ENCODE data around the gene STAMBP.
"Not testable (repeated sequence)": the region's sequence is repeated elsewhere in the genome, so short reads cannot be mapped to it uniquely, and the experiment has no call there.

STAMBP gene

GRCh38 chr2:73885406-73885805 lies 56.6 kb downstream of the STAMBP start:
- DNase-seq (ENCODE audit: extremely low read depth in 1 of 2, low read depth in 1 of 2): no peak

DNA sequence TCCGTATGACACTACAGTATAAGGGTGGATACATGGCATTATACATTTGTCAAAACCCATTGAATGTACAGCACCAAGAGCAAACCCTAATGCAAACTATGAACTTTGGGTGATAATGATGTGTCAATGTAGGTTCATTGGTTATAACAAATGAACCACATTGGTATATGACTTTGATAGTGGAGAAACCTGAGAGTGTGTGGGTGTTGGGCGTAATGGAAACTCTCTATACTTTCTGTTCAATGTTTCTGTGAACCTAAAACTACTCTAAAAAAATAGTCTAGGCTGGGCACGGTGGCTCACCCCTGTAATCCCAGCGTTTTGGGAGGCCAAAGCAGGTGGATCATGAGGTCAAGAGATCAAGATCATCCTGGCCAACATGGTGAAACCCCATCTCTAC lies 57.6 kb downstream of the STAMBP start:
- peak in 1 of 2 donors; percentile 49 for DNase-seq (ENCODE audit: extremely low read depth in 1 of 2, low read depth in 1 of 2)

DNA sequence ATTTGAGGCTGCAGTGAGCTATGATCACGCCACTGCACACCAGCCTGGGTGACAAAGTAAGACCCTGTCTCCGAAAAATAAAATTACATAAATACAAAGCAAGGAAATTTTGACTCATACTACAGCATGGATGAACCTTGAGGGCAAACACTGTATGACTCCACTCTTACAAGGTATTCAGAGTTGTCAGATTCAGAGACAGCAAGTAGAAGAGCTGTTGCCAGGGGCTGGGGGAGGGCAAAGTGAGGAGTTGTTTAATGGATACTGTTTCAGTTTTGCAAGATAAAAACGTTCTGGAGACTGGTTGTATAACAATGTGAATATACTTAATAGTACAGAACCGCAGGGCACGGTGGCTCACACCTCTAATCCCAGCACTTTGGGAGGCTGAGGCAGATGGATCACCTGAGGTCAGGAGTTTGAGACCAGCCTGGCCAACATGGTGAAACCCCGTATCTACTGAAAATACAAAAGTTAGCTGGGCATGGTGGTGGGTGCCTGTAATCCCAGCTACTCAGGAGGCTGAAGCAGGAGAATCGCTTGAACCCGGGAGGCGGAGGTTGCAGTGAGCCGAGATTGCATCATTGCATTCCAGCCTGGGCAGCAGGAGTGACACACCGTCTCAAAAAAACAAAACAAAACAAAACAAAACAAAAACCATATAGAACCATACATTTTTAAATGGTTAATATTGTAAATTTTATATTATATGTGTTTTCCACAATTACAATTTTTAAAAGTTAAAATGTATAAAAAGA lies 59.0 kb downstream of the STAMBP start:
- DNase-seq (ENCODE audit: extremely low read depth in 1 of 2, low read depth in 1 of 2): not testable (repeated sequence)

- no peak for DNase-seq (ENCODE audit: extremely low read depth in 1 of 2, low read depth in 1 of 2)
These were observed 59.6 kb downstream of the STAMBP start for GRCh38 chr2:73888388-73888787.

DNA sequence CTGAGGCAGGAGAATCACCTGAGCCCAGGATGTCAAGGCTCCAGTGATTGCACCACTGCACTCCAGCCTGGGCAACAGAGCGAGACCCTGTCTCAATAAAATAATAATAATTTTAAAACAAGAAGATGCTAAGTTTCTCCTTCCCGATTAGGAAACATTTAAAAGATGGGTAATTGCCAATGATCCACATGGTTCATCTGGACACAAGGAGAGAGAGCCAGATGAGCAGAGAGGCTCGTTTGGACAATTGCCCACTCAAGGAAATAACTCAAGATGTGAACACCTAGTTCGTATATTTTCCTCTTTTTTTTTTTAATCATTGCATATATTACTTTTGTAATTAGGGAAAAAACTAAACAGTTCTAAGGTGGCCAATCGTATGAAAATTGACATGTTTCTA lies 60.4 kb downstream of the STAMBP start:
- DNase-seq (ENCODE audit: extremely low read depth in 1 of 2, low read depth in 1 of 2): no peak

DNA sequence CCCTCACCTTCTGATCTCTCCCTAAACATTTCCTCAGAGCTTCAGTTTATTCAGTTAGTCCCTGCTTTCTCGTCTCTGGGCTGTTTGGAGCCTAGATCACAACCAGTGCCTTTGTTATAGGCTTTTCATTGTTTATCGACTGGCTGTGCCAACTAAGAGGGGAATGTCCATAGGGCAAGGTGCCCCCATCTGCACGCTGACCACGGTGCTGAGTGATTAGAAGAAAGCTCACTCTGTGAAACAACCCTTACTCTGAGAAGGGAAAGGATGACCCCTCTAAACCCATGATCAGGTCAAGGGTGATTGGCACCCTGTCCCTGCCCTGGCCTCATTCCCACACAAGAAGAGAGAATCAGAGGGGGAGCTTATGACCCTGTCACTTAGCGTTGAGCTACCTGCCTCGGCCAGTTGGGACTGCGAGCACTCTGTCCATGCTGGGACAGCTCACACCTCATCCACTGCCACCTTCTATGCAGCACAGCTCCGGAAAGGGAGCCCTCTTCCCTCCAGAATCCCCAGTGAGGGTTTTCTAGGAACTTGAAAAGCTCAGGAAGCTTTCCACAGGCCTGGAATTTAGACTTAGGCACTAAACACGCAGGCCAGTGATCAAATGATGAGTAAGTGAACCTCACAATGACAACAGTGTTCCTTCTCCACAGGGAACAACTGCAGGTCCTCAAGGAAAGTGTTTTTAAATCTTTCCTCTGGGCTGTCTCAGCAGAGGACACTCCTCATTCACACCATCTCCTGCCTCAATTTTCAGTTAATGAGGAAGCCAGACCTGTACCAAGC lies 61.7 kb downstream of the STAMBP start:
- no peak for DNase-seq (ENCODE audit: extremely low read depth in 1 of 2, low read depth in 1 of 2)

- DNase-seq (ENCODE audit: extremely low read depth in 1 of 2, low read depth in 1 of 2): no peak
These were observed 62.6 kb downstream of the STAMBP start for GRCh38 chr2:73891276-73891901.

GRCh38 chr2:73892631-73893329 lies 64.0 kb downstream of the STAMBP start, which contains the start of gene ACTG2:
Gene ACTG2 (plus strand): TSS chr2:73893008. CDS start chr2:73901312, 8,304 bp downstream.
- no peak for DNase-seq (ENCODE audit: extremely low read depth in 1 of 2, low read depth in 1 of 2)

DNA sequence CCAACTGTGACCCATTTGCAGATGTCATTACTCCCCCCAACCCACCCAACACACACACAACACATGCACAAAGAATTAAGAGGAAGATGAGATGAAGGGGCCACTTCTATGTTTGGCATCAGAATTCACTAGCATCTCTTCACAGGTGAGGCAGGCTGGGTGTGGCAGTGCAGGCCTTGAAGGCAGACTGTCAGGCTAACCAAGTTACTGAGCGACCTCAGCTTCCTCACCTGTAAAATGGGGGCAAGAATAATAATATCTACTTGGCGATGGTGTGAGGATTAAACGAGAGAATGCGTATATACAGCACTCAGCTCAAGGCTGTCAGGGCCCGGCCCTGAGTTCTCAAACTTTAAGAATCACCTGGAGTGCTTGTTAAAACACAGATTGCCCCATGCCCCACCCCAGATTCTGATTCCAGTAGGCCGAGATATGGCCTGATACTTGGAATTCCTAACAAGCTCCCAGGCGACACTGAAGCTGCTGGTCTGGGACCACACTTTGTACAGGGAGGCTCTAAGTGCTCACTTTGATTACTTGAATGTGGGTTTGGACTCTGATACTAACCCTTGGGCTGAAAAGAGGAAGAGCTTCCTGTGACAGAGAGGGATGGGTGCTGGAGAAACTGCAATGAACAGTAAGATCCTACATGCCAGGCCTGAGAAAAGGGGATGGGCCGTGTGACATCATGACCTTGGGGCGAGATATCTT lies 65.2 kb downstream of the STAMBP start:
- no peak for DNase-seq (ENCODE audit: extremely low read depth in 1 of 2, low read depth in 1 of 2)

GRCh38 chr2:73894475-73894850 lies 65.7 kb downstream of the STAMBP start:
- DNase-seq (ENCODE audit: extremely low read depth in 1 of 2, low read depth in 1 of 2): no peak

GRCh38 chr2:73894877-73895276 lies 66.1 kb downstream of the STAMBP start:
- no peak for DNase-seq (ENCODE audit: extremely low read depth in 1 of 2, low read depth in 1 of 2)

- DNase-seq (ENCODE audit: extremely low read depth in 1 of 2, low read depth in 1 of 2): no peak
These were observed 66.7 kb downstream of the STAMBP start for GRCh38 chr2:73895473-73895872.

DNA sequence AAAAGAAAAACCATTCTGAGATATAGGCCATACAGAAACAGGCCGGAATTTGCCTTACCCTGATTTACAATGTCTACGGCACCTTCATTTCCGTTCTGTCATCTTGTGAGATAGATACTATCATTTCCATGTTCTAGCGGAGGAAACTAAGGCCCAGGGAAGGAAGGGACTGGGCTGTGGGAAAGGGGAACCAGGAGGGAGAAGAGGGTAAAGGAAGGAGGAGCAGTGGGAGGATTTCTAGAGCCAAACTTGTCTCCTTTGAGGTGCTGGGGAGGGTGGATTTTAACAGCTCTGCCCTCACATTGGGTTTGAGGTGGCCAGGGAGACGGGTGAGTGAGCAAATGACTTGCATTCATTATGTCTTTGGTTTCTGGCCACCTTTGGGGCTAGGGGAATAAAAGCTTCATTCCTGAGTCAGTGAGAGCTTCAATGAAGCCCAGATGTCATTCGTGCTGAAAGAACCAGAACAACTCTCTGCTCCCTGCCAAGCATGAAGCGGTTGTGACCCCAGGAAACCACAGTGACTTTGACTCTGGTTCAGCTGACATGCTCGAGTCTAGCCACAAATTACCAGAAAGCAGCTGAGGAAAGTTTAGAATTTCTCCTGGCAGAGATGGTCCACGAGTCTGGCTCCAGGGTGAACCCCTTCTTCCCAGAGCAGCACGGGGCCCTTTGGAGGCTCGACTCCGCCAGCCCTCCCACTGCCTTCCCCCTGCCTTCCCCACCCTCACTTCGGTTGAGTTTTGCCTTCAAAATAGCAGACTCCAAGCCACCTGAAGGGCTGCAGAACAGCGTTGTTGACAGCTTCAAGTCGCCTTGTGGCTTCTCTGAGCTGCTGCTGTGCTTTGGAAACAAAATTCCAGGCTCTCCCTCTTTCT lies 67.8 kb downstream of the STAMBP start:
- peak in 1 of 2 donors; percentile 65 for DNase-seq (ENCODE audit: extremely low read depth in 1 of 2, low read depth in 1 of 2)

GRCh38 chr2:73897240-73897583 lies 68.5 kb downstream of the STAMBP start:
- DNase-seq (ENCODE audit: extremely low read depth in 1 of 2, low read depth in 1 of 2): no peak

DNA sequence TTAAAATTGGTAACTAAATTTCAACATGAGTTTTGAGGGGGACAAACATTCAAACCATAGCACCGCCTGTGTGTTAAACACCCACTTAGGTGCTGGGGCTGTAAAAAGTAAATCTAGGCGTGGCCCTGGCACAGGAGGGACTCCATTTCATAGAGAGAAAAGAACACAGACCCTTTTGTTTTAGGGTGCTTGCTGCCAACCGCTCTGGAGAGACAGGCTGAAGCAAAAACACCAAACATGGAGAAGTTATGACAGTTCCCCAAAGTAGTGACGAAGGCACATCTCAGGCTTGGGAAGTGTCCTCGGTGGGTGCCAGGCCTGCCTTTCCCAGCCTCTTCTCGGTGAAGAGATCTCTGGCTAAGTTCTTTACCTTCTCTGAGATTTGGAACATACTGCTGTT lies 69.2 kb downstream of the STAMBP start:
- no peak for DNase-seq (ENCODE audit: extremely low read depth in 1 of 2, low read depth in 1 of 2)

- DNase-seq (ENCODE audit: extremely low read depth in 1 of 2, low read depth in 1 of 2): no peak
These were observed 71.1 kb downstream of the STAMBP start for GRCh38 chr2:73899801-73900336.

- DNase-seq (ENCODE audit: extremely low read depth in 1 of 2, low read depth in 1 of 2): no peak
These were observed 72.4 kb downstream of the STAMBP start for GRCh38 chr2:73901143-73901542.

- DNase-seq (ENCODE audit: extremely low read depth in 1 of 2, low read depth in 1 of 2): no peak
These were observed 73.5 kb downstream of the STAMBP start for GRCh38 chr2:73902284-73902683.

- no peak for DNase-seq (ENCODE audit: extremely low read depth in 1 of 2, low read depth in 1 of 2)
These were observed 74.6 kb downstream of the STAMBP start for GRCh38 chr2:73903313-73903712.

Measured in stimulated activated CD8-positive, alpha-beta memory T cell treated with anti-CD3 and anti-CD28 coated beads, Interleukin-7, amount 100 ng/mL, for 48 hours (primary cell).